ENCODE data around the gene ZNF560. TPM values are rescaled to one million over a fixed set of nuclear protein-coding genes. Genes with fewer than 3 reads are reported as not detected.

The ZNF560 gene
- total RNA-seq, 3 donors from 2014 or later = not detected

DNA sequence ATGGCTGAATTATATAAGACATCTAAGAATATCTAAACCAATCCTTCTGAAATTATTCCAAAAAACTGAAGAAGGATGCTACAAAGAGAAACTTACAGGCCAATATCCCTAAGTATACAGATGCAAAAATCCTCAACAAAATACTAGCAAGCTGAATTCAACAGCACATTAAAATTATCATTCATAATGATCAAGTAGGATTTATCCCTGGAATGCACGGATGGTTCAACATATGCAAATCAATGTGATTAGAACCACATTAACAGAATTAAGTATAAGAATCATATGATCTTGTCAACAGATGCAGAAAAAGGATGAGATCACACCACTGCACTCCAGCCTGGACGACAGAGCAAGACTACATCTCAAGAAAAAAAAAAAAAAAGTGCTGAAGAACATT, 13.3 kb downstream of the ZNF560 start:
- Mint-ChIP-seq H3K4me3 (no peak overlapping the region), H3K9me3 (peaks cover 39% of the 10 kb centered on the region), H3K36me3 (ENCODE audit: insufficient read depth) (peaks cover 2% of the 10 kb centered on the region), H3K4me1 (ENCODE audit: low read depth) (no peaks in the 10 kb centered on the region), H3K27me3 (ENCODE audit: low read depth) (no peaks in the 10 kb centered on the region)
- DNase-seq (no peak), ATAC-seq (no peak)

DNA sequence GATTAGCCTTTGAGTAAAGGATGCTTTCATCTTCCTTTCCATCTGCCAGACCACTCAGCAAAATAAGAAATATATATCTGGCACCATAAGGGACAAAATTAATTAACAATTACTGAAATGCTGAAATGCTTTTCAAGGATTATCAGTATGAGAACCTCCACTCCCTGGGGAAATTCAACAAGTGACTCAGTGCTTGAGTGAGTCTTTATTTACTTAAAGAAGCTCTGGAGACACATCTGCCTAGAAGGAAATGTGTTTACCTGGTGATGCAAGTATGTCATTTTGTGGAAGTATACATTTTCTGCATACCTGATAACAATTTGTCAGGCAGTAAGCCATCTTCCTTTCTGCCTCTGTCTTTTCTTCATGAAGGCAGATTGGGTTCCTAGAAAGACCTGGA, 23.4 kb downstream of the ZNF560 start:
- DNase-seq (no peak), ATAC-seq (no peak)
- Mint-ChIP-seq H3K27me3 (ENCODE audit: low read depth) (peaks cover 1% of the 10 kb centered on the region), H3K9me3 (peaks cover 46% of the 10 kb centered on the region), H3K4me3 (no peak overlapping the region), H3K4me1 (ENCODE audit: low read depth) (no peaks in the 10 kb centered on the region), H3K36me3 (ENCODE audit: insufficient read depth) (peaks cover 1% of the 10 kb centered on the region)

DNA sequence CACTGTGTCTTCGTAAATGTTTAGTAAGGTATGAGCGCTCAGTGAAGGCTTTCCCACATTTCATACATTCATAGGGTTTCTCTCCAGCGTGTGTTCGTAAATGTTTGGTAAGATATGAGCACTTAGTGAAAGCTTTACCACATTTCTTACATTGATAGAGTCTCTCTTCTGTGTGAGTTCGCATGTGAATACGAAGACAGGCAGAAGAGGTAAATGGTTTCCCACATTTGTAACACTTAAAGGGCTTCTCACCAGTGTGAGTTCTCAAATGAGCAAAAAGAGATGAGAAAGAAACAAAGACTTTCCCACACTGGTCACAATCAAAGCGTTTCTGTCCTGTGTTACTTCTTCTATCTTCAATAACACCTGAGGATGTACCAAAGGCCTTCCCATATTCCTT, 31.3 kb downstream of the ZNF560 start:
- no peaks in the 10 kb centered on the region for H3K4me1 Mint-ChIP-seq (ENCODE audit: low read depth)
- no peaks in the 10 kb centered on the region for H3K27me3 Mint-ChIP-seq (ENCODE audit: low read depth)
- no peaks in the 10 kb centered on the region for H3K36me3 Mint-ChIP-seq (ENCODE audit: insufficient read depth)
- ATAC-seq = no peak
- no peak for DNase-seq
- H3K9me3 Mint-ChIP-seq = peaks cover 49% of the 10 kb centered on the region
- no peak overlapping the region for H3K4me3 Mint-ChIP-seq

DNA sequence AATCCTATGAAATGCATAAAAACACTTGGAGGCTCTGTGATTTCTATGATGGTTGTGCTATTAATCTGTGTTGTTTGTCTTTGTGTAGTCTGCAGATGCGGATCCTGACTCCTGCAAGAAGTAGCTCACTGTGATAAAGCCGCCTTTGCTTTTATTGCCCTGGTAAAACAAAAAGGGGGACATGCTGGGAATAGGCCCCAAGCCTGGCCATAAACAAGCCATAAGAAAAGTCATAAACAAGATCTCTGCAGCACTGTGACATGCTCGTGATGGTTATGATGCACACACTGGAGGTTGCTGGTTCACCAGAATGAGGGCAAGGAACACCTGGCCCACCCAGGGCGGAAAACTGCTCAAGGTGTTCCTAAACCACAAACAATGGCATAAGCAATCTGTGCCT, 36.5 kb downstream of the ZNF560 start:
- H3K9me3 Mint-ChIP-seq = peaks cover 58% of the 10 kb centered on the region
- no peak for DNase-seq
- H3K36me3 Mint-ChIP-seq (ENCODE audit: insufficient read depth) = peaks cover 3% of the 10 kb centered on the region

DNA sequence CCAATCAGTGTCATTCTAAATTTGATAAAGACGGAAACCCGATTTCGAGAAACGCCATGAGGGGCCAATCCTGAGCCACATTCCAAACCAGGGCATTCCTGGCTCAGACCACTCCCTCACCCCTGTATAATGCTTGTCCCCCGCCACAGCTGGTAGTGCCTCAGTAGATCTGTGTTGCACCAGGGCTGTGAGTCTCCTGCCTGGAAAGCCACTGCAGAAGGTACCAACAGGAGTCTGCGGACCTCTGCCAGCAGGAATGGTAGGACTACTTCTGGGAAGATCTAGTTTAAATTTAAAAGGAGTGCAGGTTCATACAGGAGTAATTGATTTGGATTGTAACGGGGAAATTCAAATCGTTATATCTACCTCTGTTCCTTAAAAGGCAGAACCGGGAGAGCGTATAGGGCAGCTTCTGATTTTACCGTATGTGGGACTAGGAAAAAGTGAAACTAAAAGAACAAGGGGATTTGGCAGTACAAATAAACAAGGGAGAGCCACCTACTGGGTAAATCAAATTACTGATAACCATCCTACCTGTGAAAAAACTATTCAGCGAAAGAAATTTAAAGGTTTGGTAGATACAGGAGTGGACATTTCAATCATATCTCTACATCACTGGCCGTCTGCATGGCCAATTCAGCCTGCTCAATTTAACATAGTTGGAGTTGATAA, 42.3 kb downstream of the ZNF560 start:
- H3K27me3 Mint-ChIP-seq (ENCODE audit: low read depth) = no peaks in the 10 kb centered on the region
- no peak overlapping the region for H3K4me3 Mint-ChIP-seq
- no peak for DNase-seq
- H3K36me3 Mint-ChIP-seq (ENCODE audit: insufficient read depth) = peaks cover 4% of the 10 kb centered on the region
- no peaks in the 10 kb centered on the region for H3K4me1 Mint-ChIP-seq (ENCODE audit: low read depth)
- H3K9me3 Mint-ChIP-seq = peaks cover 65% of the 10 kb centered on the region
- no peak for ATAC-seq

More for the DNA sequence above, 36.5 kb downstream of the ZNF560 start:
- no peak for ATAC-seq
- Mint-ChIP-seq H3K27me3 (ENCODE audit: low read depth) (no peaks in the 10 kb centered on the region), H3K4me3 (no peak overlapping the region), H3K4me1 (ENCODE audit: low read depth) (no peaks in the 10 kb centered on the region)

GRCh38 chr19:9453953-9454352, 44.5 kb downstream of the ZNF560 start:
- Mint-ChIP-seq H3K27me3 (ENCODE audit: low read depth) (no peaks in the 10 kb centered on the region), H3K36me3 (ENCODE audit: insufficient read depth) (peaks cover 4% of the 10 kb centered on the region), H3K4me1 (ENCODE audit: low read depth) (no peaks in the 10 kb centered on the region), H3K4me3 (no peak overlapping the region), H3K9me3 (peaks cover 59% of the 10 kb centered on the region)
- ATAC-seq (no peak), DNase-seq (no peak)

DNA sequence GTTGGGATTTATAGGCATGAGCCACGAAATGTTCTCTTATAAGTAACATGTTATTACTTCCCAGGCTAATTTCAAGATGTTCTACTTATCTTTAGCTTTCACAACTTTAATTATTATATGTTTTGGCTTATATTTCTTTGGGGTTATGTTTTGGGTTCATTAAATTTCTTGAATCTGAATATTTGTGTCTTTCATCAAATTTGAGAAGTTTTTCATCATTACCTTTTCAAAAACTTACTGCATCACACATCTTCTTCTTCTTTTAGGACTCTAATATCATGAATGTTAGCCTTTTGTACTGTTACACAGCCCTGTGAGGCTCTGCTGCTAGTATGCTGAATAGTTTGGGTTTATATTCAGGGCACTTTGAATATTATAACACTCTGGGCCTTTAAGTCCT, 53.4 kb downstream of the ZNF560 start:
- DNase-seq (no peak), ATAC-seq (no peak)
- H3K36me3 Mint-ChIP-seq (ENCODE audit: insufficient read depth) = peaks cover 14% of the 10 kb centered on the region
- no peaks in the 10 kb centered on the region for H3K27me3 Mint-ChIP-seq (ENCODE audit: low read depth)
- H3K9me3 Mint-ChIP-seq = peaks cover 33% of the 10 kb centered on the region
- H3K4me1 Mint-ChIP-seq (ENCODE audit: low read depth) = no peaks in the 10 kb centered on the region
- no peak overlapping the region for H3K4me3 Mint-ChIP-seq

DNA sequence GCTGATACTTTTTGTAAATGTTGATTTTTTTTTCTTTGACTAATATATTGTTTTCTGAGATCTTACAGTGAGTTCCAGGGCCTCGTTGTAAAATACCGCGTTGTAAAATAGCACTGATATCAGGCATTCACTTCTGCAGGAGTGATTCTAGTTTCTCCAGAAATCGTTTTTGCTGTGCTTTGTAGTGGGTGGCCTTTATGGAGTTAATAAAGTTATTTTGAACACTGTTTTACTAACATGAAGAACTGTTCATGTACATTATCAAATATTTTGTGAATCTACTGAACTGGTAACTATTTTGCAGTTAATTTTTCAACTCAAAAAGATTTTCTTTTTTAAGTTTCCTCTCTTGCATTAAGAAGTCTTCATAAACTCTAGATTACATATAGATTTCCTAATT, 62.1 kb downstream of the ZNF560 start:
- Mint-ChIP-seq H3K4me1 (ENCODE audit: low read depth) (peaks cover 33% of the 10 kb centered on the region), H3K4me3 (peak overlapping the region; percentile 96), H3K36me3 (ENCODE audit: insufficient read depth) (peaks cover 22% of the 10 kb centered on the region), H3K9me3 (peaks cover 10% of the 10 kb centered on the region), H3K27me3 (ENCODE audit: low read depth) (no peaks in the 10 kb centered on the region)
- ATAC-seq (no peak), DNase-seq (no peak)

GRCh38 chr19:9435279-9436268, 62.8 kb downstream of the ZNF560 start, which contains the start of gene ZNF266:
Gene ZNF266, minus strand, starts transcription at chr19:9435573. Its CDS starts 15,484 bp downstream, at chr19:9420089.
- peaks cover 34% of the 10 kb centered on the region for H3K4me1 Mint-ChIP-seq (ENCODE audit: low read depth)
- H3K36me3 Mint-ChIP-seq (ENCODE audit: insufficient read depth) = peaks cover 28% of the 10 kb centered on the region
- H3K4me3 Mint-ChIP-seq = peak within 1 kb of the TSS; percentile 96
- ATAC-seq (peak; percentile 91 to 94), DNase-seq (peak; percentile 89)
- H3K9me3 Mint-ChIP-seq = peaks cover 8% of the 10 kb centered on the region
- H3K27me3 Mint-ChIP-seq (ENCODE audit: low read depth) = no peaks in the 10 kb centered on the region

- Mint-ChIP-seq H3K4me1 (ENCODE audit: low read depth) (peaks cover 31% of the 10 kb centered on the region), H3K27me3 (ENCODE audit: low read depth) (no peaks in the 10 kb centered on the region), H3K4me3 (no peak overlapping the region), H3K9me3 (peaks cover 12% of the 10 kb centered on the region), H3K36me3 (ENCODE audit: insufficient read depth) (peaks cover 53% of the 10 kb centered on the region)
- ATAC-seq (no peak), DNase-seq (no peak)
Observed at GRCh38 chr19:9431475-9431874, 66.9 kb downstream of the ZNF560 start.

DNA sequence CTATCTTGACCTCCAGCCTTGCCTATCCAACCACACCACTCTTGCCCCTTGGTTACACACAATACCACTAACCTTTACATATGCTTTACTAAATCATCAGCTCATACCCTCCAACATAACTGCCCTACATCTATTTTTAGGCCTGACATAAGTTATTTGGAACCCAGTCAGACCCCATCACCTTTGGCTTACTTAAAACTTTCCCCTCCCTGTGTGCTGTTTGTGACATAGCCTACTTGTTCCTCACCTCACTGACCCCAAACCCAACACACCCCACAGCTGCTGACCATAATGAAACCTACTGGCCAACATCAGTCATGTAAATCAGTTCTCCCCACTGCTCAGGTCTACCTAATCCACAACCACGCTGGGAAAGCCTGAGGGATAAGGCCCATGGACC, 68.0 kb downstream of the ZNF560 start:
- no peak for ATAC-seq
- peaks cover 21% of the 10 kb centered on the region for H3K4me1 Mint-ChIP-seq (ENCODE audit: low read depth)

DNA sequence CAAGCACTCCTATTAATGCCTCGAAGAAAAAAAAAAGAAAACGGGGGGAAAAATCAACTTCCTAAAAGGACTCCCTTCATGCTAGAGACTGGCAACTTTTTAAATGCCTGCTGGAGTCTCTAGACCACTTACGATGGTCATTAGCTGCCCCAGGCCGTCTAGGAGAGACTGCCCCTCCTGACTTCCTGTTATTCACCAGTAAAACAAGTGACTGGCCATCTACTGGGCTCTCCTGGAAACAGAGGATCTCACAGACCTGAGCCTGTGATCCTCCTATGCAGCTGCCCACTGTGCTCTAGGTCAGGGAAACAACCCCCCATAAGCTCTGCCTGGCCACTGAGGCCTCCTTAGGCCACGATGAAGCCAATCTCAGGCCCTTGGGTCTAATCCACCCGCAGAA, 70.5 kb downstream of the ZNF560 start:
- H3K27me3 Mint-ChIP-seq (ENCODE audit: low read depth) = no peaks in the 10 kb centered on the region
- peaks cover 6% of the 10 kb centered on the region for H3K4me1 Mint-ChIP-seq (ENCODE audit: low read depth)
- DNase-seq (no peak), ATAC-seq (no peak)
- peaks cover 77% of the 10 kb centered on the region for H3K36me3 Mint-ChIP-seq (ENCODE audit: insufficient read depth)
- H3K4me3 Mint-ChIP-seq = no peak overlapping the region
- H3K9me3 Mint-ChIP-seq = peaks cover 26% of the 10 kb centered on the region

More for the DNA sequence above, 68.0 kb downstream of the ZNF560 start:
- no peak for DNase-seq
- peaks cover 64% of the 10 kb centered on the region for H3K36me3 Mint-ChIP-seq (ENCODE audit: insufficient read depth)
- H3K4me3 Mint-ChIP-seq = no peak overlapping the region
- H3K9me3 Mint-ChIP-seq = peaks cover 12% of the 10 kb centered on the region
- no peaks in the 10 kb centered on the region for H3K27me3 Mint-ChIP-seq (ENCODE audit: low read depth)
